NCI-H1436 treated with DMSO at 0.1 percent for 48 hours (cell line): ENCODE data around the gene GDA.
"Not testable (repeated sequence)": the region's sequence is repeated elsewhere in the genome, so short reads cannot be mapped to it uniquely, and the experiment has no call there.

Experiments
- DNase-seq: peaks from one replicate; lab custom pipeline; 2025; lab: John Stamatoyannopoulos, UW

The GDA gene

DNA sequence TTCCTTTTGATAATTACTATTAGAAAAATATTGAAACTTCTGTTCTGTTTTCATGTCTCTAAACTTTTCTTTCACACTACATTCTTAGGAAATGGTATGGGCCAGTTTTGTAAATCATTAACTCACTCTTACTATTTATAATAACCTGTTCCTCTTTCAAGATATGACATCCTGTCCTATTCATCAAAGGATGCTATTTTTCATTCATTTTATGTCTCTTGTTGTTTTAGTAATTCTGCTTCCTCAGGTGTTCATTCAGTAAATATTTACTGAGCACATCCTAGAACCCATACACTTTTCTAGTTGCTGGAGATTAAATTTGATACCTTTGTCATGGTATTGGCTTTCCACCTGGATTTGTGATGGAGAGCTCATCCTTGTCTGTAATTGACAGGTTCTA, 58.0 kb downstream of the GDA start:
- no peak for DNase-seq

DNA sequence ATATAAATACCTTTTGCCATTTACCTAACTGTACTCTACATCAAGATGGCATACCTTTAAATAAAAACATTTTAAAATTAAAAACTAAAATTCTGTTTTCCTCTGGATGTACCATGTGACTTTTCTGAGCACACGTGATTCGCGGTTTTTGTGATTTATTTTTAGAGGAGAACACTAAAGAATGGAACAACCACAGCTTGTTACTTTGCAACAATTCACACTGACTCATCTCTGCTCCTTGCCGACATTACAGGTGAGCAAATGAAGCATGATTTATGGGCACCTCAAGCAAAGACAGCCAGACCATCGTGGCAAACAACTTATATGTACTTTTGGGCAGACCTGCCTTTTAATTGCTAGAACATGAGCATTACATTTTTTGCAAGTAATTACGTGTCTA, 61.3 kb downstream of the GDA start:
- DNase-seq: no peak

DNA sequence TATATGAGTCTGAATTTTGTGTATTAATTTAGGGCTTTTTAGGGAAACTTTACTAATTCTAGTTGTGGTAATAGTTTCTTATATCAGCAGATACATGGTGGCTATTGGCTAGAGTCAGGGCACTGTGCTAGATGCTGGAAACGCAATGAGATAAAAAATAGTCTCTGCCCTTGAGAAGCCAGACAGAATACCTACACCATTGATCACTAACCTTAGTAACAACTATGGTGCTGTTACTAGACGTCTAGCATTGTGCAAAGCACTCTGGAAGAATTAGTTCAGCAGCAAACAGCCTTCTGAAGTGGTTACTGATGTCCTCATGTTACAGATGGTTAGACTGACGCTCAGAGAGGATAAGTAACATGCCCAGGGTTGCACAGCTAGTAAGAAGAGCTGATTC, 61.8 kb downstream of the GDA start:
- DNase-seq: no peak

DNA sequence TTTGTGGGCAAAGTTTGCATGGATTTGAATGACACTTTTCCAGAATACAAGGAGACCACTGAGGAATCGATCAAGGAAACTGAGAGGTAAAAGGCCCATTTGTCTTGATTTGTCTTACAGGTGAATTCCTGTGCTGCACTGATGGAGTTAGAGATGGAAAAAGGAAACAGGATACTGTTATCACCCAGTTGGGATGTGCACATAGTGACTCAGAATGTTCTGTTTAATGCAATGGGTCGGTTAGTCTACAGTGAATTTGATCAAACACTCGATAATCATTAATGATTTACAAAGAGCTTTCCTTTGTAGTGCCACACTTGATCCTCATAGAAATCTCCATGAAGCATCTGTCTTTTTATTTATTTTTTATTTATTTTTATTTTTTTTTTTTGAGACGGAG, 64.7 kb downstream of the GDA start:
- DNase-seq: no peak

DNA sequence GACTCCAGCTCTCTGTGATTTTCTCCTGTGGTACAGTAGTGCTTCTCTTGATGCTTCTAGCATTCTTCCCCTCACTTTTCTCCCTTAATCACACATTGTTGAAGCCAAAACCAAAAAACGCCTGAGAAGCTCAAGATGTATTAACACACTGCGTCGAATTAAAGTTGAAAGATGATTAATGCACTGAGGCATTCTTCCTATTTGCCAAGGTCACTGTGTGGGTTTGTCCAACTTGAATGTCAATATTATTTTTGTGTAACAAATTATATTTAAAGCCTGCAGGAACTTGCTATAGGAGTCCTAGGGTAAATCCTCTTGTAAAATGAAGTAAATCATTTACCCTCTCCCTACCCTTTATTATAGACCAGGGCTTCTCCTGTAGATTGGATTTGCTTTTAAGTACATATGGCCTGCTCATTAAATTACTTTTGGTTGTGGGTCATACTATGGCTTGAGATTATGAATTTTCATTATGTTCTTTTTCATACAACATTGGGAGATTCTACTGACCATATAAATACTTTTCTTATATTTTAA, 68.1 kb downstream of the GDA start:
- no peak for DNase-seq

DNA sequence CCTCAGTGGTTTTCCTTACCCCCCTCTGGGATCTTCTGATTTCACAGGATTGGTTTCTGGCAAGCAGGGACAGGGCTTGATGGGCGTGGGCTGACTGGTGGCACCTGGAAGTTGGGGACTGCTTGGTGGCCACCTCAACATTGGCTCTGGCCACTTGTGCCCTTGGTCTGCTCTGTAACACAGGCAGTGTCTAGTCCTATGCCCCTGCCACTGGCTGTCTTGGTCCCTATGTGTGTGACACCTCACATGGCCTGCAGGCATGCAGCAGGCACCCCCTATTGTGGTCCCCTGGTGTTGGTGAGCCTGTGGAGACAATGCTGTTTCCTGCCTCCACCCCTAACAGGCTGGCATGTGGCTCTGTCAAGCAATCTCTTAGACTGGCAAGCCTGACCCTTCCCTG, 71.3 kb downstream of the GDA start:
- DNase-seq: no peak

DNA sequence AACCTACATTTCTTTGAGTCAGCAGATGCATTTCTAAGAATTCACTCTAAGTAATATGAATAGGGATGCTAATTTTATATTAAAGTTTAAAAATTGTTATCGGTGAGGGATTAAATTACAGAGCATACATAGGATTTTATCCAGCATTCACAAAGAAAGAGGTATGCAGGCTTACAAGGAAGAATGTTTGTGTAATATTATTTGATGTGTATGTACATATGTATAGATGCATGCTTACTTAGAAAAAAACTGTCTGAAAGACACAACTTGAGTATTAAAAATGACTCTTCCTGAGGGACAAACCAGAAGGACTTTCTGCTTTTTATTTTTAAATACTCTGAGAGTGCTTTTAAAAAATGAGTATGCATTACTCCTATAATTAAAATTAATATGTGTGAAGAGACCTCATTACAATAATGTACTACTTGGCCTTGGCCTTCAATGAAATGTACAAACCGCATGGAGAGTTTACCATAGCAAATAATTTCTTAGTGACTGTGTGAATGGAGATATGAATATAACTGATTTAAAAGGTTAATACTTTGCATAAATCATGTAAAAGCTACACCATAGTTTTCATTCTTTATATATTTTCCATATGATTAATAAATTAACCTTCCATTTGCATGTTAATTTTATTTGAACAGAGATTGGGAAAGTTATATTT, 77.0 kb downstream of the GDA start:
- no peak for DNase-seq

DNA sequence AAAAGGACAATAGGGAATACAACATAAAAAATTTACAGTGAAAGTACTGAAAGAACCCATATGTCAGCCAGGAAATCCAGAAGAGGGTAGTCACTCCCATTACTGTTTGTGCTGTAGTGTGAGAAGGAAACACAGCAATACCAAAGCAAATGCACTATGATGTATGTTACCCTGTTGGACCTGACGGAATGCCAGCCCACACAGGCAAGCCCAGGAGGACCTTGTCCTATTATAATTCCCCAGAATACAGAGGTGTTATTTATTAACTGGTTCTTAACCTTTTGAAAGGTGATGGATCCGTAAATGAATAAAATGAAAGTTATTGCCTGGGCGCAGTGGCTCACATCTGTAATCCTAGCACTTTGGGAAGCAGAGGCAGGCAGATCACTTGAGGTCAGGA, 79.0 kb downstream of the GDA start:
- DNase-seq: no peak

DNA sequence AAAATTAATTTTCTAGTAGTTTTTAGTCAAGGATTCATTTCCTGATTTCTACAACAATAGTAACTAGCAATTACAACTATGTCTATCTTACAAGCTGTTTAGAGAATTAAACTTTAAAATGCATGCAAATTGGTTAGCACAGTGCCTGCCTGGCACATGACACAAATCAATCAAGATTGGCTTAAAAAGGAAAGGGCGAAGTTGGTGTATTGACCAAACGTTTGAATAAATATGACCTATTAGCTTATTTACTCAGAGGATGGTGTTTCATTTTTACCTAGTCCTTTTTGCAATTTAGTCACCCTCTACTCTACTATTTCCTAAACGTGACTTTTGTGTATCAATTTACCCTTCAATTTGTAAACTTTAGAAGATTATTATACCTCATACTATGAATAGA, 83.5 kb downstream of the GDA start:
- no peak for DNase-seq

DNA sequence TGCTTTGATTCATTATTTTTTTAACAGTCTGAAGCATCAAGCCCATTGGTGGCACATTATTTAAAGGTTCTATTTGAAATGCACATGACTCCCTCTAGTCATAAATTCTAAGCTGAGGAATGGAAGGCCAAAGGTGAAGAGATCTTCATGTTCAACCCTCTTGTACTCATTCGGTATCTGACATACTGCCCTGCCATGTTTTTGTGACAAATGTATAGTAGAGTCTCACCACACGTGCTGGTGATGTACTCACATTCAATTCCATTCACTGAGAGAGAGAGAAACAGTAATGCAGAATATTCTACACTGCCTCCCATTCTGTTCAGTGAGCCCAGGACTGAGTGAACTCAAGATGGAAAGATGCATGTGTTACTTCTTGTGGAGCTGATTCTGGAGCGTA, 98.3 kb downstream of the GDA start:
- DNase-seq: no peak

DNA sequence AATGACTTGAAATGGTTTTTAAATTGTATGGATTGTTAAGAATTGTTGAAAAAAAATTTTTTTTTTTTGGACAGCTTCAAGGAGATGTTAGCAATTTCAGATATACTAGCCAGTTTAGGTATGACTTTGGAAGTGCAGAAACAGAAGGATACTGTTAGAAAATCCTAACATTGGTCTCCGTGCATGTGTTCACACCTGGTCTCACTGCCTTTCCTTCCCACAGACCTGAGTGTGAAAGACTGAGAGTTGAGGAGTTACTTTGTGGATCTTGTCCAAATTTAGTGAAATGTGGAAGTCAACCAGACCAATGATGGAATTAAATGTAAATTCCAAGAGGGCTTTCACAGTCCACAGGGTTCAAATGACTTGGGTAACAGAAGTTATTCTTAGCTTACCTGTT, 102.3 kb downstream of the GDA start:
- DNase-seq: no peak

DNA sequence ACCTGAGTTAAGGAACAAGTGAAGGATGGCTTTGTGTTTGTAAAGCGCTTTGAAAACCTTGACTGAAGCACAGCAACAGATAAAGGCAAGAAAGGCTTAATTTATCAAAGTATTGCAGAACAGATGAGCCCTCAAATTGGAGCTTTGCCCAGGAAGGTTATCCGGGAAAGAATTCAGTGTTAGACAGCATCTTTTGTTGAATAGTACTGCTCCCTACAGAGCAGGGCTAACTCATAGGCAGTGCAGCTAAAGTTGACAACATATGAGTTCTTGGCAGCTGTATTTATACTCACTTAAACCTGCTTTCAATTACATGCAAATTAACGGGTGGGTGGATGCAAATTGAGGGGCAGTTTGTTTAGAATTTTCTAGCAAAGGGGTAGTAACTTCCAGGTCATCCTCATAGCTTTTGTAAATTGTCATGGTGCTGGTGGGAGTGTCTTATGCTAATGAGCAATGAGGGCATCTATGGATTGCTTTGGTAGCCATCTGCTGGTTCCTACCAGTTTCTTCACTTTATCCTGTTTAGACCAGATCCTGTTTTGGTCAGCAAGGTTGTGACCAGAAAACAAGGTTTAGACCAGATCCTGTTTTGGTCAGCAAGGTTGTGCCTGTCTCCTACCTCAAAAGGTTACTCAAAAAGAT, 105.8 kb downstream of the GDA start:
- DNase-seq: no peak

DNA sequence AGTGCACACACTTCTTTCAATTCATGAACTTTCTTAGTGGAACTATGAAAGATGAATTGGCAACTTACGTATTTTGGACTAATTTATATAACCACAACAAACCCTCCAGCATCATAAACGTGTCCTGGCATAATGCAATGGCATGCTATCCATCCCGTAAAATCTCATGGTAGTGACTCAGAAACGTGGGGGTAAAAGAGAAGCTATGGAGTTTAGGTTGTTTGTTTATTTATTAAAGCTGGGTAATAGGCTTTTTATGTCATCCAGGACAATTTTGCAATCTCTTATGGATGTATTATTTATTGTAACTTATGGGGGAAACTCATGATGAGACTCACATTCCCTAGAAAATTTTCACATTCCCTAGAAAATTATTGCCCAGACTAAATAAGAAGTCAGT, 106.3 kb downstream of the GDA start:
- DNase-seq: no peak

DNA sequence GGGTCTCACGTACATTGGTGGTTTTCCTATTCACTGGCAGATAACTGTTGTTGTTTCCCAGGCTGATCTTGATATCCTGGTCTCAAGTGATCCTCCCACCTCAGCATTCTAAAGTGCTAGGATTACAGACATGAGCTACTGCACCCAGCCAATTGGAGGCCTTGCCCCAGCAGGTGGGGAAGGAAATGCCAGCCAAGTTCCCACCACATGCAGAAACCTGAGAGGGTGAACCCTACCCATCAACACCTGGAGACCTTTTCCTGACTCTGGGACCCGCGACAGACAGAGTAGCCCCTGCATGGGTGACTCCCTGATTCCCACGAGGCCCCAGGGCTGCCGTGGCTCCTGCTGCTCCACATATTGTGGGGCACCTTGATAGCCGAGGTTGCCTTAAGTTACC, 107.7 kb downstream of the GDA start:
- DNase-seq: no peak

DNA sequence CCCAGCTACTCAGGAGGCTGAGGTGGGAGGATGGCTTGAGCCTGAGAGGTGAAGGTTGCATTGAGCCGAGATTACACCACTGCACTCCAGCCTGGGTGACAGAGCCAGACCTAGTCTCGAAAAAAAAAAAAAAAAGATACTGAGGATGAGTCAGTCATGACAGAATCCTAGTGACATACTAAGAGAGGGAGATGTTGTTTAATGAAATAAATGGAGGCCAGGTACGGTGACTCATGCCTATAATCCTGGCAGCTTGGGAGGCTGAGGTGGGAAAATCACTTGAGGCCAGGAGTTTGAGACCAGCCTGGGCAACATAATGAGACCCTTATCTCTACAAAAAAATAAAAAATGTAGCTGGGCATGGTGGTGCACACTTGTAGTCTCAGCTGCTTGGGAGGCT, 108.6 kb downstream of the GDA start:
- DNase-seq: no peak

DNA sequence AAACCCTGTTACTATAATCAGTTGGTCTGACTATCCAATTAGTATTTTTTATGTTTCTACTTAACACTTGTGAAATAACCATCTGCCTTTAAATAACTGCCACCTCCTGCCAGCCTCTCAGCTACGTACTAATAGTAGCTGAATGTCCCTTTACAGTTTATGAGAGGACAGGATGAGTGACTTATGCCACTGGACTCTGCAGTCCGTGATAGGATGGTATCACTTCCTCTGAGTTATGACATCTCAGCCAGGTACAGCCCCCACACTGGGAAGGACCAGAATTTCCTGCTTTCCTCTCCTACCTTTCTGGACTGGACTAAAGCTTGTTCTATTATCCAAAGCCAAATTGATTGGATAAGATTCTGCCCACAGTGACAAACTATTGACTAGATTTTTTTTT, 112.8 kb downstream of the GDA start:
- DNase-seq: no peak

DNA sequence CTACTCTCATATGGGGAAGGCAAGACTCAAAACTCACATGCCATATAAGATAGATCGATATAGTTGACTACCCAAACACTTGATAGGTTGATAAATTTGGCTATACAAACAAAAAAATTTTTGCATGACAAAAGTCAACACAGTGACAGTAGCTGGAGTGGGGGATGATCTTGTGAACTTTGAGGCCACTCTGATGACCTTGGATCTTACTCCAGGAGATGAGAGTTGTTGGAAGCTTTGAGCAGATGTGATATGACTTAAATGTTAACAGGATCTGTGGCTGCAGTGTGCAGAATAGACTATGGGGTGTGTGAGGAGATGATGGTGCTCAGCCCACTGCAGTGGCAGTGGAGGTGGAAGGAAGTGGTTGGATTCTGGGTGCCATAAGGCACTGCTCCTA, 114.3 kb downstream of the GDA start:
- no peak for DNase-seq

DNA sequence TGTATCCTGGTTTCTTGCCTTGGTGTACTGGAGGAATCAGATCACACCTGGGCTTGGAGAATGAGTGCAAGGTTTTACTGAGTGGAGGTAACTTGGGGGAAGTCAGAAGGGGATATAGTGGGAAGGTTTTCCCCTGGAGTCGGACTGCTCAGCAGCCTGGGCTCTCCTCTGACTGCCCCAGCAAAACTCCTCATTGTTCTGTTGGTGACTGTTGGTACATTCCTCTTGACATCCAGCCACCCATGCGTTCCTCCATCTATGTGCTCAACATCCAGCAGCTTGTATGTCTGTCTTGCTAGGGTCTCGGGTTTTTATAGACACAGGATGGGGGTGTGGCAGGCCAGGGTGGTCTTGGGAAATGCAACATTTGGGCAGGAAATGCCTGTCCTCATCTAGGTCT, 119.7 kb downstream of the GDA start:
- DNase-seq: no peak

DNA sequence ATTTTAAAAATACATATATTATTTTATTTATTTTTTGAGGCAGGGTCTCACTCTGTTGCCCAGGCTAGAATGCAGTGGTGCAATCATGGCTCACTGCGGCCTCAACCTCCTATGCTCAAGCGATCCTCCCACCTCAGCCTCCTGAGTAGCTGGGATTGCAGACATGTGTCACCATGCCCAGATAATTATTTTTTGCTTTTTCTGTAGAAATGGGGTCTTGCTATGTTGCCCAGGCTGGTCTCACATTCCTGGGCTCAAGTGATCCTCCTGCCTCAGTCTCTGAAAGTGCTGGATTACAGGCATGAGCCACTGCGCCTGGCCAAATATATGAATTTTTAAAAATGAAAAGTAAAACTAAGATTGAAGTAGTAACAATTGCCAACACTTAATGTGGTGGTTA, 121.1 kb downstream of the GDA start:
- DNase-seq: not testable (repeated sequence)

DNA sequence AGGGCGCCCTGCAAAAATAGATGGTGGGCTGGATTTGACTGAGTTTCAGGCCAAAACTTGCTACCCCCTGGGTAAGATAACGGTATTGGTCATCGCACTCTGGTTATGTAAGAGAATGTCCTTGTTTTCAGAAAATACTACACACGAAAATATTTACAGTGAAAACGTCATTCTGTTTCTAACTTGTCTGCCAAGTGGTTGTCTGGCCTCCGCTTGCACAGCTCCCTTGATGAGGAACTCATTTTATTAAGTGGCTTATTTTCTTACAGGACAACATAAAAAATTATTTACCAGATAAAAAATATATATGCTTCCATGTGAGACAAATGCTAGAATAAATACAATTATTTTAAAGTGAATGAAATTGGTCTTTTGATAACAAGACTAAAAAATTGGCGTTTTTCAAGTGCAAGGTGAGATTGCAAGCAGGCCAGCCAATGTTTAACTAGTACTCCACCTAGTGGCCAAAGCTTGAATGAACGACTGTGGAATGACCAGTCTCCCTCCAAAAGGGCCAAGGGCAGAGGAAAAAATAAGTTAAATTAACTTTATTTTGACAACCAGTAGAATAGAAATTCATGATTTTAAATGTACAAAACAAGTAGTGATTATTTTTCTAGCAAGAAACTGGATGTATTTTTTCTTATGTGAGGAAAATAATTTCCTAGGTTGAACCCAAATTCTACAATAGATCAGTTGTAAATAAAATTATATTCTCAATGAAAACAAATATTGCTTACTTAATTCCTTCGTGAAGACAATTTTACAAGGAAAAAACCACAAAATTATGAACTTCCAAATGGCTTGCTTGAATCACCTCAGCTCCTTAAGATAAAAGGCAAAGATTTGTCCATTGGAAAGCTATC, 122.6 kb downstream of the GDA start:
- no peak for DNase-seq

DNA sequence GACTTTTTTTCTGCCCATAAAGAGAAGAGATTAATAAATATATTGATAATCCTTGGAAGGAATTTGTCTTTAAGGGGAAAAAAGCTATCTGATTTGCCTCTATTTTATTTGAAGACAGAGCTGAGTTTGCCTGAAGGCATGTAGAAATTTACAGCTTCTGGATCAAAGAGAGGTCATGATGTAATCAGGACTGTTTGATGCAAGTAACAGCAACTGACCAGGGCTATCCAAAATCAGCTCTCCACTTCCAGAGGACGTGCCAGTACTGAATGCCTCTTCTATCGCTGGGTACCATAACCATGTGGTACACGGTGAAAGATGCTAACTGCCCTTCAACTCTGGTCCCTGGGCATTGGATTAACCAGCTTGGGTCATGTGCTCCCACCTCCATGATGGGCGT, 125.2 kb downstream of the GDA start:
- DNase-seq: no peak

DNA sequence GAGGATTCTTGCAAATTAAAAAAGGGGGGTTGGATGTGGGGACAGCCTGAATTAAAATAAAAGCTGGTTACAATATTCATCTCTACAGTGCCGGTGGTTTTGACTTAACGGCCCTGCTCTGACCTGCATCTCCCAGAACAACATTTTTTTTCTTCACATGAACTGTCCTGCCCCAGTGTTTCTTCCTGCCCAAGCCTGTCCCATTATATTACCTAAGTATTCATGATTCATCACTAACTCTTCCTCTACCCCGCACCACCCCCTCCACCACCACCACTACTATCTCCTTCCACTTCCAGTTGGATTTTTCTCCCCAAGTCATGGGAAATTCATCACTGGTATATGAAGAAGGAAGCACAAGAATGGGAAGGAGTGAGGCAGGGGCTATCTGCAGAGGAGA, 125.7 kb downstream of the GDA start:
- no peak for DNase-seq

DNA sequence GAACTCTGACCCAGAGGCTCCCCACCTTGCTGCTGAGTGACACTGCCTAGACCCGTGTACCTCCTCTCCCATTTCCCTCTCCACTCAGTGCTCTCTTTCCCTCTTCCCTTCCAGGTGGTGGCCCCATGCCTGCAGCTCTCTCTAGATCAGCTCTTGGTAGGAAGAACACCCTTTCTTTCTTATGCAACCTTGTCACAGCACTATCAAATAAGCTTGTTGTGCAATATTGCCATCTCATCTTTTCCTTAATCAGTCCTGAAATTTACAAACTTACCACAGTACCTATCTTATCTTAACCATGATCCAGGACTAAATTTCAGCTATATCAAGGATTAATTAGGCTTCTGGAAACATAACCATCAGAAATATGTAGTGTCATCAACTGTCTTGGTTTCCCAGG, 127.2 kb downstream of the GDA start:
- no peak for DNase-seq
